Stimulated activated CD8-positive, alpha-beta memory T cell treated with anti-CD3 and anti-CD28 coated beads, Interleukin-12 subunit alpha, Interleukin-12 subunit beta, amount 100 ng/mL, for 24 hours (primary cell): ENCODE results near the gene MLPH.

ENCODE experiments used
- DNase-seq: peaks from one replicate; pipeline ENCODE4 v3.0.0-alpha.2; 2020; ENCODE audit errors: extremely low read depth

MLPH gene

GRCh38 chr2:237517990-237518389 lies 30.9 kb downstream of the MLPH start:
- no peak for DNase-seq

- DNase-seq, result no peak
Measured at GRCh38 chr2:237519506-237520245, 32.6 kb downstream of the MLPH start.

- DNase-seq, result no peak
Measured at GRCh38 chr2:237520290-237520689, 33.2 kb downstream of the MLPH start.

- DNase-seq, result no peak
Measured at GRCh38 chr2:237524631-237525030, 37.6 kb downstream of the MLPH start.

- no peak for DNase-seq
Measured at GRCh38 chr2:237525559-237526157, 38.6 kb downstream of the MLPH start.

GRCh38 chr2:237527233-237527632 lies 40.2 kb downstream of the MLPH start:
- no peak for DNase-seq

- no peak for DNase-seq
Measured at GRCh38 chr2:237527766-237528165, 40.7 kb downstream of the MLPH start.

- no peak for DNase-seq
Measured at GRCh38 chr2:237529452-237530402, 42.7 kb downstream of the MLPH start.

GRCh38 chr2:237530472-237531433 lies 43.7 kb downstream of the MLPH start:
- DNase-seq, result no peak

GRCh38 chr2:237532160-237532559 lies 45.1 kb downstream of the MLPH start:
- no peak for DNase-seq

- DNase-seq, result no peak
Measured at GRCh38 chr2:237533668-237534161, 46.7 kb downstream of the MLPH start.

GRCh38 chr2:237534380-237534779 lies 47.3 kb downstream of the MLPH start:
- no peak for DNase-seq

GRCh38 chr2:237535385-237536082 lies 48.5 kb downstream of the MLPH start:
- no peak for DNase-seq

GRCh38 chr2:237536083-237536415 lies 49.0 kb downstream of the MLPH start:
- no peak for DNase-seq

- no peak for DNase-seq
Measured at GRCh38 chr2:237536617-237537016, 49.6 kb downstream of the MLPH start.

GRCh38 chr2:237538001-237538720 lies 51.1 kb downstream of the MLPH start:
- DNase-seq, result no peak

- DNase-seq, result no peak
Measured at GRCh38 chr2:237538901-237539300, 51.9 kb downstream of the MLPH start.

GRCh38 chr2:237539681-237540080 lies 52.6 kb downstream of the MLPH start:
- DNase-seq, result no peak

- DNase-seq, result no peak
Measured at GRCh38 chr2:237540223-237540775, 53.2 kb downstream of the MLPH start.

- no peak for DNase-seq
Measured at GRCh38 chr2:237540823-237541222, 53.8 kb downstream of the MLPH start.
